Endothelial cell of umbilical vein (primary cell): ENCODE data around the gene SLFN12L. TPM values are rescaled to one million over a fixed set of nuclear protein-coding genes. Genes with fewer than 3 reads are reported as not detected.

Experiments
- BruUV-seq: library from RNA; stranded (reverse); fragments of 400-500 nt; replicated peaks from 2 replicates; lab custom pipeline; 2021; lab: Mats Ljungman, UMichigan
- CTCF ChIA-PET: fragments of 300-600, 350-600 bp; sonication (Branson Sonifier 250); formaldehyde crosslinking; loops from one replicate; lab custom pipeline; 2021; ENCODE audit warnings: antibody characterized with exemption, inconsistent platforms; lab: Charles Lee
- POLR2A ChIA-PET: fragments of 300-600, 350-600 bp; sonication (Branson Sonifier 250); formaldehyde crosslinking; loops from one replicate; lab custom pipeline; 2021; ENCODE audit warnings: antibody characterized with exemption, inconsistent platforms; lab: Charles Lee
- DNase-seq: peaks from one replicate; pipeline ENCODE4 v3.0.0-alpha.2; 2011; ENCODE audit warnings: low read depth, low spot score
- FAIRE-seq: peaks from 2 replicates; lab custom pipeline; 2011; peaks lifted over from hg19 to GRCh38; lab: Jason Lieb, UNC
- H2AFZ ChIP-seq: 2 replicates; pipeline ENCODE4 v1.6.0; 2012; ENCODE audit warnings: low read depth, low read length, control low read depth, inconsistent platforms
- H3K27ac ChIP-seq: 2 replicates; pipeline ENCODE4 v1.5.1; 2011; ENCODE audit warnings: low read depth, mild to moderate bottlenecking, control low read depth, low read length, moderate library complexity; ENCODE audit not compliant: insufficient read depth
- H3K27me3 ChIP-seq, 2 experiments: 2 replicates each; pipeline versions ENCODE4 v1.6.0 to v1.6.1; 2011; ENCODE audit warnings: low read length in 2 of 2, mixed read lengths in 1 of 2; ENCODE audit not compliant: control insufficient read depth in 2 of 2, insufficient read depth in 2 of 2
- H3K36me3 ChIP-seq, 2 experiments: 2 replicates in 1 of 2; 3 replicates in 1 of 2; pipeline ENCODE4 v1.5.1; 2011; ENCODE audit warnings: low read length in 2 of 2, mild to moderate bottlenecking in 1 of 2, moderate library complexity in 1 of 2; ENCODE audit not compliant: control insufficient read depth in 2 of 2, insufficient read depth in 2 of 2; ENCODE audit errors: extremely low read depth in 1 of 2
- H3K4me1 ChIP-seq: 3 replicates; pipeline ENCODE4 v1.5.1; 2011; ENCODE audit warnings: mild to moderate bottlenecking, low read length; ENCODE audit not compliant: control insufficient read depth, insufficient read depth; ENCODE audit errors: extremely low read depth
- H3K4me2 ChIP-seq: 2 replicates; pipeline ENCODE4 v1.6.1; 2011; ENCODE audit warnings: low read length, control low read depth, mixed read lengths; ENCODE audit not compliant: insufficient read depth
- H3K4me3 ChIP-seq, 3 experiments: fragments of 200-600 bp in 1 of 3; sonication (generic), shearing (Covaris generic) in 1 of 3; replicated peaks in 1 of 3; 2 replicates each; pipeline ENCODE4 v1.5.1; 2011 to 2016; ENCODE audit warnings: control low read depth in 3 of 3, low read length in 3 of 3, mild to moderate bottlenecking in 2 of 3, inconsistent platforms in 1 of 3, low read depth in 1 of 3, moderate library complexity in 1 of 3; ENCODE audit not compliant: insufficient read depth in 1 of 3
- H3K79me2 ChIP-seq: 2 replicates; pipeline ENCODE4 v1.6.0; 2012; ENCODE audit warnings: low read length, inconsistent platforms; ENCODE audit not compliant: control insufficient read depth, insufficient read depth
- H3K9ac ChIP-seq: replicated peaks from 2 replicates; pipeline ENCODE3; 2011; ENCODE audit warnings: low read length, control low read depth; ENCODE audit not compliant: insufficient read depth; ENCODE audit errors: extremely low read depth
- H3K9me1 ChIP-seq: replicated peaks from 3 replicates; pipeline ENCODE4 v1.6.0; 2011; ENCODE audit warnings: mild to moderate bottlenecking, low read length; ENCODE audit not compliant: control insufficient read depth, insufficient read depth; ENCODE audit errors: extremely low read depth
- H3K9me3 ChIP-seq: replicated peaks from 2 replicates; pipeline ENCODE4 v1.5.1; 2012; ENCODE audit warnings: low read length, inconsistent platforms; ENCODE audit not compliant: control insufficient read depth, insufficient read depth
- H4K20me1 ChIP-seq: replicated peaks from 2 replicates; pipeline ENCODE3; 2011; ENCODE audit warnings: mild to moderate bottlenecking, low read length; ENCODE audit not compliant: control insufficient read depth, insufficient read depth; ENCODE audit errors: extremely low read depth
- EZH2 ChIP-seq: IDR thresholded peaks from 2 replicates; pipeline ENCODE4 v1.6.1; 2012; ENCODE audit warnings: borderline replicate concordance, low read depth, mild to moderate bottlenecking, moderate library complexity, low read length, inconsistent platforms; ENCODE audit not compliant: severe bottlenecking
- FOS ChIP-seq: IDR thresholded peaks from 2 replicates; pipeline ENCODE4 v1.6.1; 2011; ENCODE audit warnings: mild to moderate bottlenecking, low read length, moderate library complexity, borderline replicate concordance; ENCODE audit not compliant: insufficient read depth
- GATA2 ChIP-seq: IDR thresholded peaks from 2 replicates; pipeline ENCODE4 v1.7.0; 2011; ENCODE audit warnings: low read depth, mild to moderate bottlenecking, moderate library complexity, mixed read lengths, low read length; ENCODE audit not compliant: insufficient read length, insufficient read depth
- JUN ChIP-seq: IDR thresholded peaks from 2 replicates; pipeline ENCODE4 v1.6.1; 2011; ENCODE audit warnings: borderline replicate concordance, low read depth; ENCODE audit not compliant: insufficient read length, insufficient read depth
- MYC ChIP-seq: IDR thresholded peaks from one replicate; pipeline ENCODE4 v1.6.1; 2011; ENCODE audit warnings: mild to moderate bottlenecking, low read depth, low read length
- POLR2A ChIP-seq: IDR thresholded peaks from 2 replicates; pipeline ENCODE4 v1.6.1; 2012; ENCODE audit warnings: low read depth, mild to moderate bottlenecking, control low read depth, low read length
- POLR2AphosphoS5 ChIP-seq: IDR thresholded peaks from 2 replicates; pipeline ENCODE4 v1.6.1; 2012; ENCODE audit warnings: low read depth, mild to moderate bottlenecking, control low read depth, low read length, moderate library complexity; ENCODE audit not compliant: insufficient read depth
- dilution Hi-C: fragments of 300-500 bp; cut with MboI; formaldehyde crosslinking; loops from one replicate; pipeline ENCODE4 v1.15.0; 2019; ENCODE audit warnings: low sequenced_read_pairs; ENCODE audit not compliant: extremely low pct_ligation_motif_present
- intact Hi-C: fragments of 100-400 bp; cut with micrococcal nuclease; formaldehyde crosslinking; loops from one replicate; pipeline ENCODE4 v1.10.0; 2022
- polyA plus RNA-seq, 4 experiments: library from polyadenylated mRNA; depleted of rRNA in 3 of 4; stranded (reverse) in 3 of 4; unstranded in 1 of 4; fragments of >200 nt; gene quantifications; 2 replicates each; pipeline versions ENCODE4 v1.2.1 to v1.2.3, GENCODE V29; 2011 to 2012; ENCODE audit warnings: missing spikeins in 1 of 4
- total RNA-seq: library from RNA; stranded (reverse); gene quantifications from 2 replicates; pipeline ENCODE4 v1.2.3, GENCODE V29; 2021
- TF ChIP-seq, protein P1 (sequence below): IDR thresholded peaks from 2 replicates; pipeline ENCODE4 v1.6.1; 2011; ENCODE audit not compliant: insufficient read depth, insufficient read length
- TF ChIP-seq, protein P2 (sequence below), 2 donors: IDR thresholded peaks; 1 replicate in 1 of 2; 2 replicates in 1 of 2; pipeline ENCODE4 v1.5.1; 2011; ENCODE audit warnings: low read length in 2 of 2, mild to moderate bottlenecking in 2 of 2, moderate library complexity in 2 of 2, control low read depth in 1 of 2, inconsistent platforms in 1 of 2, low read depth in 1 of 2; ENCODE audit not compliant: insufficient read depth in 1 of 2; ENCODE audit errors: extremely low read depth in 1 of 2

The SLFN12L gene
- total and polyA plus RNA-seq, 2 donors (not counting 3 experiments of a cell fraction or from before 2014, with no cell fraction given), result not detected

DNA sequence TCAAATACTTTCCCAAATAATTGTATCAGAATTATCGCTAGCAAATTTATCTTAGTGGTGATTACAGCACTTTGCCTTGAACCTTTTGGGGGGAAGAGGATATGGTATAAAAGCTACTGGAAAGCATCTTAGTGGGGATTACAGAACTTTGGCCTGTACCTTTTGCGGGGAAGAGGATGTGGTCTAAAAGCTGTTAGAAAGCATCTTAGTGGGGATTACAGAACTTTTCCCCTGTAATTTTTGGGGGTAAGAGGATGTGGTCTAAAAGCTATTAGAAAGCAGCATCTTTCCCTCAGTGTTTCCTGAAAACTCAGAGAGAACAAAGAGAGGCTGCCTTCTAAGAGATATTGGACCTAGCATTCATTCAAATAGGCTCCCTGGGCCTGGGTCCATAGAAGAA lies 109.2 kb downstream of the SLFN12L start:
- H3K79me2 ChIP-seq, result peaks cover 69% of the 10 kb centered on the region
- no peak for FAIRE-seq
- H3K4me3 ChIP-seq, result no peak overlapping the region
- H3K9ac ChIP-seq, result no peak overlapping the region
- intact Hi-C loops, result no loop called here
- DNase-seq, result no peak
- no peaks in the 10 kb centered on the region for H3K27me3 ChIP-seq
- ChIA-PET CTCF (no interaction called here), POLR2A (no interaction called here)
- dilution Hi-C loops, result no loop called here
- H3K4me2 ChIP-seq, result no peak overlapping the region
- peaks cover 17% of the 10 kb centered on the region for H3K4me1 ChIP-seq
- BruUV-seq, result no TSS peak
- H3K9me1 ChIP-seq, result no peaks in the 10 kb centered on the region
- no peak overlapping the region for H3K27ac ChIP-seq
- H2AFZ ChIP-seq, result no peak overlapping the region
- H3K36me3 ChIP-seq, result peaks cover 0 to 3% of the 10 kb centered on the region in 2 experiments
- H3K9me3 ChIP-seq, result no peaks in the 10 kb centered on the region
- no peak for TF ChIP-seq FOS
- TF ChIP-seq, protein P1, sequence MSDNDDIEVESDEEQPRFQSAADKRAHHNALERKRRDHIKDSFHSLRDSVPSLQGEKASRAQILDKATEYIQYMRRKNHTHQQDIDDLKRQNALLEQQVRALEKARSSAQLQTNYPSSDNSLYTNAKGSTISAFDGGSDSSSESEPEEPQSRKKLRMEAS, result no peak
- TF ChIP-seq POLR2AphosphoS5, result no peak
- no peak for TF ChIP-seq JUN
- no peak for TF ChIP-seq GATA2
- TF ChIP-seq MYC, result no peak
- TF ChIP-seq, protein P2, sequence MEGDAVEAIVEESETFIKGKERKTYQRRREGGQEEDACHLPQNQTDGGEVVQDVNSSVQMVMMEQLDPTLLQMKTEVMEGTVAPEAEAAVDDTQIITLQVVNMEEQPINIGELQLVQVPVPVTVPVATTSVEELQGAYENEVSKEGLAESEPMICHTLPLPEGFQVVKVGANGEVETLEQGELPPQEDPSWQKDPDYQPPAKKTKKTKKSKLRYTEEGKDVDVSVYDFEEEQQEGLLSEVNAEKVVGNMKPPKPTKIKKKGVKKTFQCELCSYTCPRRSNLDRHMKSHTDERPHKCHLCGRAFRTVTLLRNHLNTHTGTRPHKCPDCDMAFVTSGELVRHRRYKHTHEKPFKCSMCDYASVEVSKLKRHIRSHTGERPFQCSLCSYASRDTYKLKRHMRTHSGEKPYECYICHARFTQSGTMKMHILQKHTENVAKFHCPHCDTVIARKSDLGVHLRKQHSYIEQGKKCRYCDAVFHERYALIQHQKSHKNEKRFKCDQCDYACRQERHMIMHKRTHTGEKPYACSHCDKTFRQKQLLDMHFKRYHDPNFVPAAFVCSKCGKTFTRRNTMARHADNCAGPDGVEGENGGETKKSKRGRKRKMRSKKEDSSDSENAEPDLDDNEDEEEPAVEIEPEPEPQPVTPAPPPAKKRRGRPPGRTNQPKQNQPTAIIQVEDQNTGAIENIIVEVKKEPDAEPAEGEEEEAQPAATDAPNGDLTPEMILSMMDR (IDR thresholded peaks at IDR 0.05; ENCODE audit: extremely low read depth in 1 of 2, insufficient read depth in 1 of 2, low read depth in 1 of 2, low read length in 2 of 2), result no peak
- TF ChIP-seq EZH2, result no peak
- no peak for TF ChIP-seq POLR2A
- H4K20me1 ChIP-seq, result peaks cover 3% of the 10 kb centered on the region
